Right atrium auricular region (tissue), 2 donors: Measurements from ENCODE around the gene SELPLG. TPM values are rescaled to one million over a fixed set of nuclear protein-coding genes. Genes with fewer than 3 reads are reported as not detected.

Source experiments
- DNase-seq: peaks from one replicate; pipeline ENCODE4 v3.0.0-alpha.2; 2019; ENCODE audit warnings: low spot score
- H3K27ac ChIP-seq, 2 donors: fragments of 200-600 bp; sonication (generic); 1 replicate in 1 of 2; 2 replicates in 1 of 2; pipeline ENCODE4 v1.5.1; 2016 to 2019
- H3K27me3 ChIP-seq, 2 donors: fragments of 200-600 bp; sonication (generic); one replicate each; pipeline versions ENCODE4 v1.5.1 to v1.6.0; 2017 to 2019
- H3K36me3 ChIP-seq: fragments of 200-600 bp; sonication (generic); one replicate; pipeline ENCODE4 v1.5.1; 2016
- H3K4me1 ChIP-seq, 2 donors: fragments of 200-600 bp; sonication (generic); one replicate each; pipeline versions ENCODE4 v1.5.1 to v1.6.0; 2017 to 2019
- H3K4me3 ChIP-seq, 2 donors: fragments of 200-600 bp; sonication (generic); 1 replicate in 1 of 2; 2 replicates in 1 of 2; pipeline ENCODE4 v1.5.1; 2017 to 2019; ENCODE audit warnings: mild to moderate bottlenecking in 1 of 2, moderate library complexity in 1 of 2
- H3K9me3 ChIP-seq, 2 donors: fragments of 200-600 bp; sonication (generic); one replicate each; pipeline ENCODE4 v1.5.1; 2019
- CTCF ChIP-seq, 2 donors: fragments of 200-600 bp; sonication (generic); IDR thresholded peaks; one replicate each; pipeline ENCODE4 v1.5.1; 2019; ENCODE audit warnings: antibody characterized with exemption in 2 of 2
- total RNA-seq, 2 donors: library from RNA; depleted of rRNA; stranded (reverse); fragments of >200 nt; gene quantifications; one replicate each; pipeline ENCODE4 v1.1.0, GENCODE V29; 2016

The SELPLG gene
- total RNA-seq, 2 donors from 2014 or later = 3.7 to 7.7 TPM

- Histone ChIP-seq H3K27ac (peak overlapping the region in 1 of 2 donors; percentile 20), H3K27me3 (no peaks in the 10 kb centered on the region), H3K4me3 (no peak overlapping the region), H3K9me3 (no peaks in the 10 kb centered on the region), H3K36me3 (peaks cover 55% of the 10 kb centered on the region), H3K4me1 (peaks cover 0 to 52% of the 10 kb centered on the region in 2 donors)
- DNase-seq = no peak
- TF ChIP-seq CTCF (IDR thresholded peaks at IDR 0.05) = no peak
Measured at GRCh38 chr12:108646600-108647579, 13.2 kb upstream of the SELPLG start.

DNA sequence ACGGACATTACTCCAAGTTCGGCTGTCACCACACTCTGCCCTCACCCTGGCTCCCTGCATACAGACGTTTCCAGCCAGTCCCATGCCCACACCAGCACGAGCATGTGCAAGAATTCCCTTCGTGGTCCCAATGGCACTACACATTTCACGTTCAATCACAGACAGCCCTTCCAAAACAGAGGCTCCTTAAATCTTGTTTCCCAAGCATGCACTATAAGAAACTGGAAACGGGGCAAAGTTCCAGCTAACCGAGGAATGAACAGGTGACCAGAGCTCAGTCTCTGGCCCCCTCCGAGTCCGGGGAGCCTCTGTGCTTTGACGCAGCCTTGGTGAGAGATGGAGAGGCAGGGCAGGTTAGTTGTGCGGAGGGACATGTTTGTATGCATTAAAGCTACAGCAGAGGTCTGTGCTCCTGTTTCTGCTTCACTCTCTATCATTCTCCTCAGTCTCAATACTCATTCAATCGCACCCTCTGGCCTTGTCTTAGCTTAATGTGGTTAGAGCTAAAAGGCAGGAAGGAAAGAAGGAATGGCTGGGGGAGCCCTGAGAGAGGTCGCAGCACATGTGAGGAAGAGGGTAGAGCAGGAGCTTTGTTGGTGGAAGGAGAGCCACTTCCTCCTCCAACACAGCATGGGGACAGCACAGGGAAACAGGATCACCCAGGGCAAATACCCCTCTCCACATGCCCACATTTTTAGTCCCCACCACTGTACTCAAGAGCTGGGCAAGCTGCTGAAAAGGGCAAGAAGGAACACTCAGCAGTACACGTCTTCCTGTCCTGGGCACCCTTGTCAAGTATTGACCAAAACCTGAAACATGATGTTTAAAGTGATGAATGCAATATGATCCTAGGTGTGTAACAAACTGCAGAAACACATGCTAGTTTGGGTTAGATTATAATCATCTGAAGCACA lies 12.2 kb upstream of the SELPLG start:
- H3K27ac ChIP-seq = no peak overlapping the region
- no peak for DNase-seq
- H3K4me1 ChIP-seq = peaks cover 0 to 61% of the 10 kb centered on the region in 2 donors
- TF ChIP-seq CTCF (IDR thresholded peaks at IDR 0.05) = no peak
- no peaks in the 10 kb centered on the region for H3K9me3 ChIP-seq
- H3K27me3 ChIP-seq = no peaks in the 10 kb centered on the region
- no peak overlapping the region for H3K4me3 ChIP-seq
- H3K36me3 ChIP-seq = peaks cover 45% of the 10 kb centered on the region

- H3K27ac ChIP-seq = peak overlapping the region; percentile 70 to 85
- H3K4me1 ChIP-seq = peaks cover 0 to 63% of the 10 kb centered on the region in 2 donors
- H3K27me3 ChIP-seq = no peaks in the 10 kb centered on the region
- TF ChIP-seq CTCF (IDR thresholded peaks at IDR 0.05) = no peak
- no peaks in the 10 kb centered on the region for H3K9me3 ChIP-seq
- no peak overlapping the region for H3K4me3 ChIP-seq
- no peak for DNase-seq
- peaks cover 37% of the 10 kb centered on the region for H3K36me3 ChIP-seq
Measured at GRCh38 chr12:108644811-108645120, 11.1 kb upstream of the SELPLG start.

GRCh38 chr12:108643941-108644810 lies 10.5 kb upstream of the SELPLG start:
- H3K27ac ChIP-seq = peak overlapping the region; percentile 70 to 85
- H3K4me3 ChIP-seq = no peak overlapping the region
- no peaks in the 10 kb centered on the region for H3K27me3 ChIP-seq
- TF ChIP-seq CTCF (IDR thresholded peaks at IDR 0.05) = no peak
- peak; percentile 78 for DNase-seq
- no peaks in the 10 kb centered on the region for H3K9me3 ChIP-seq
- H3K4me1 ChIP-seq = peaks cover 0 to 58% of the 10 kb centered on the region in 2 donors
- H3K36me3 ChIP-seq = peaks cover 37% of the 10 kb centered on the region
